T-helper 22 cell (primary cell): Measurements from ENCODE around the gene CYP21A2.
A peak's percentile ranks its signal among the peaks of the same experiment; 100 is the strongest.
"Not testable (repeated sequence)": the region's sequence is repeated elsewhere in the genome, so short reads cannot be mapped to it uniquely, and the experiment has no call there.

ENCODE experiments used
- DNase-seq: peaks from one replicate; pipeline ENCODE4 v3.0.0-alpha.2; 2020; ENCODE audit warnings: low read depth

Gene CYP21A2

DNA sequence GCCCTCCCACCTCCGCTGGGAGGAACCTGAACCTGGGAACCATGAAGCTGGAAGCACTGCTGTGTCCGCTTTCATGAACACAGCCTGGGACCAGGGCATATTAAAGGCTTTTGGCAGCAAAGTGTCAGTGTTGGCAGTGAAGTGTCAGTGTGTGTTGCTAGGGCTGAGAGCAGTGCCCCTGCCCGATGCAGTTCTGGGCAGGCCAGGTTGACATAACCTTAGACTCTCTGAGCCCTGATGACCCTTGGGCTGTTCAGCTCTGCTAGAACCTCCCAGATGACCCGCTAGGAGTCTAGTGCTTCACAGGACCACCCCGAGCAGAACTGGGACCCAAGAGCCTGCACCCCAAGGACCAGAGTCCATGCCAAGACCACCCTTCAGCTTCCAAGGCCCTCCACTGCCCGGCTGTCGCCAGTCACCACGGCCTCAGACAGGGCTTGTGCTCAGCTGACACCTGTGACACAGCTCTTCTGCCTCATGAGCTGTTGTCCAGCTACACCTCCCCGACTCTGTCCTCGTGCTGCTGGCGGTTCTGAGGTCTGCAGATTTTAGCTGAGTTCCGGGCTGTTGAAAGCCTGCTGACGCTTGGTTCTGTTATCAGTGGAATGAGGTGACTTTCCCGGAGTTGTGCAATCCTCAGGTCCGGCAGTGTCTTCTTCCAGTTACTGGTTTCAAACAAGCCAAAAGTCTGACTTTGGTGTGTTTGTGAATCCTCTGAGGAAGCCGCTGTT, 2.8 kb upstream of the CYP21A2 start:
- DNase-seq, result not testable (repeated sequence)

DNA sequence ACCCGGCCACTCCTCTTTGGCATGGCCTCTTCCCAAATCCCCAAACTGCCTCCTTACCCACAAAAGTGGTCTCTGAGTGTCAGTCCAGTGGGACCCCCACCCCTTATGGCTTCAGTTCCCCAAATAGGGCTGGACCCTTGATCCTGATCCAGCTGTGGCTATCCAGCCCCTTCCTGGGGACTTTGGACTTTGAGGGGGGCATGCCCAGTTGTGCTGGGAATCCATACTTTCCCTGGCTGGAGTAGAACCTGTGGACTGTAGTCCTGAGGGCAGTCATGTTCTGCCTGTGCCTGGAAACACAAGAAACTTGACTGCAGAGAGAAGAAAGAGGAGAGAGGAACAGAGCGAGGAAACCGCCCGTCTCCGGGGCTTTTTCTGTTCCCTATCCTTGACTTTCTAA, 1.1 kb upstream of the CYP21A2 start:
- DNase-seq, result not testable (repeated sequence)

DNA sequence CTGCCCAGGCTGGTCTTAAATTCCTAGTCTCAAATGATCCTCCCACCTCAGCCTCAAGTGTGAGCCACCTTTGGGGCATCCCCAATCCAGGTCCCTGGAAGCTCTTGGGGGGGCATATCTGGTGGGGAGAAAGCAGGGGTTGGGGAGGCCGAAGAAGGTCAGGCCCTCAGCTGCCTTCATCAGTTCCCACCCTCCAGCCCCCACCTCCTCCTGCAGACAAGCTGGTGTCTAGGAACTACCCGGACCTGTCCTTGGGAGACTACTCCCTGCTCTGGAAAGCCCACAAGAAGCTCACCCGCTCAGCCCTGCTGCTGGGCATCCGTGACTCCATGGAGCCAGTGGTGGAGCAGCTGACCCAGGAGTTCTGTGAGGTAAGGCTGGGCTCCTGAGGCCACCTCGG, 663 bp downstream of the CYP21A2 start:
- not testable (repeated sequence) for DNase-seq

DNA sequence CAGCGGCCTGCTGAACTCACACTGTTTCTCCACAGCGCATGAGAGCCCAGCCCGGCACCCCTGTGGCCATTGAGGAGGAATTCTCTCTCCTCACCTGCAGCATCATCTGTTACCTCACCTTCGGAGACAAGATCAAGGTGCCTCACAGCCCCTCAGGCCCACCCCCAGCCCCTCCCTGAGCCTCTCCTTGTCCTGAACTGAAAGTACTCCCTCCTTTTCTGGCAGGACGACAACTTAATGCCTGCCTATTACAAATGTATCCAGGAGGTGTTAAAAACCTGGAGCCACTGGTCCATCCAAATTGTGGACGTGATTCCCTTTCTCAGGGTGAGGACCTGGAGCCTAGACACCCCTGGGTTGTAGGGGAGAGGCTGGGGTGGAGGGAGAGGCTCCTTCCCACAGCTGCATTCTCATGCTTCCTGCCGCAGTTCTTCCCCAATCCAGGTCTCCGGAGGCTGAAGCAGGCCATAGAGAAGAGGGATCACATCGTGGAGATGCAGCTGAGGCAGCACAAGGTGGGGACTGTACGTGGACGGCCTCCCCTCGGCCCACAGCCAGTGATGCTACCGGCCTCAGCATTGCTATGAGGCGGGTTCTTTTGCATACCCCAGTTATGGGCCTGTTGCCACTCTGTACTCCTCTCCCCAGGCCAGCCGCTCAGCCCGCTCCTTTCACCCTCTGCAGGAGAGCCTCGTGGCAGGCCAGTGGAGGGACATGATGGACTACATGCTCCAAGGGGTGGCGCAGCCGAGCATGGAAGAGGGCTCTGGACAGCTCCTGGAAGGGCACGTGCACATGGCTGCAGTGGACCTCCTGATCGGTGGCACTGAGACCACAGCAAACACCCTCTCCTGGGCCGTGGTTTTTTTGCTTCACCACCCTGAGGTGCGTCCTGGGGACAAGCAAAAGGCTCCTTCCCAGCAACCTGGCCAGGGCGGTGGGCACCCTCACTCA, 1.4 kb downstream of the CYP21A2 start:
- not testable (repeated sequence) for DNase-seq

DNA sequence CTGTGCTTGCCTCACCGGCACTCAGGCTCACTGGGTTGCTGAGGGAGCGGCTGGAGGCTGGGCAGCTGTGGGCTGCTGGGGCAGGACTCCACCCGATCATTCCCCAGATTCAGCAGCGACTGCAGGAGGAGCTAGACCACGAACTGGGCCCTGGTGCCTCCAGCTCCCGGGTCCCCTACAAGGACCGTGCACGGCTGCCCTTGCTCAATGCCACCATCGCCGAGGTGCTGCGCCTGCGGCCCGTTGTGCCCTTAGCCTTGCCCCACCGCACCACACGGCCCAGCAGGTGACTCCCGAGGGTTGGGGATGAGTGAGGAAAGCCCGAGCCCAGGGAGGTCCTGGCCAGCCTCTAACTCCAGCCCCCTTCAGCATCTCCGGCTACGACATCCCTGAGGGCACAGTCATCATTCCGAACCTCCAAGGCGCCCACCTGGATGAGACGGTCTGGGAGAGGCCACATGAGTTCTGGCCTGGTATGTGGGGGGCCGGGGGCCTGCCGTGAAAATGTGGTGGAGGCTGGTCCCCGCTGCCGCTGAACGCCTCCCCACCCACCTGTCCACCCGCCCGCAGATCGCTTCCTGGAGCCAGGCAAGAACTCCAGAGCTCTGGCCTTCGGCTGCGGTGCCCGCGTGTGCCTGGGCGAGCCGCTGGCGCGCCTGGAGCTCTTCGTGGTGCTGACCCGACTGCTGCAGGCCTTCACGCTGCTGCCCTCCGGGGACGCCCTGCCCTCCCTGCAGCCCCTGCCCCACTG, 2.3 kb downstream of the CYP21A2 start:
- DNase-seq, result not testable (repeated sequence)

DNA sequence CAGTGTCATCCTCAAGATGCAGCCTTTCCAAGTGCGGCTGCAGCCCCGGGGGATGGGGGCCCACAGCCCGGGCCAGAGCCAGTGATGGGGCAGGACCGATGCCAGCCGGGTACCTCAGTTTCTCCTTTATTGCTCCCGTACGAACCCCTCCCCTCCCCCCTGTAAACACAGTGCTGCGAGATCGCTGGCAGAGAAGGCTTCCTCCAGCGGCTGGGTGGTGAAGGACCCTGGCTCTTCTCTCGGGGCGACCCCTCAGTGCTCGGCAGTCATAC, 2.8 kb downstream of the CYP21A2 start:
- DNase-seq, result not testable (repeated sequence)

DNA sequence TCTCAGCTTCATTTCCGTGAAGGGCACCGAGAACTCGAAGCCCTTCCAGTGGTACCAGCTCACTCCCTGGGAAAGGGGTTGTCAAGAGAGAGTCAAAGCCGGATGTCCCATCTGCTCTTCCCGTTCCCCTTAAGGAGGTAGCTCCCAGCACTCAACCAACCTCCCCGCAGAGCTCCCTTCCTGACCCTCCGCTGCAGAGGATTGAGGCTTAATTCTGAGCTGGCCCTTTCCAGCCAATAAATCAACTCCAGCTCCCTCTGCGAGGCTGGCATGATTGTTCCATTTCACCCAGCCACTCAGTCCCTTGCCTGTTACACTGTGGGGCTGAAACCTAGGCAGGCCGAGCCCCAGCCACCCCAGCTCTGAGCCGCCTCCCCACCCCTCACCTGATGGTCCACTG, 3.2 kb downstream of the CYP21A2 start:
- DNase-seq, result not testable (repeated sequence)

DNA sequence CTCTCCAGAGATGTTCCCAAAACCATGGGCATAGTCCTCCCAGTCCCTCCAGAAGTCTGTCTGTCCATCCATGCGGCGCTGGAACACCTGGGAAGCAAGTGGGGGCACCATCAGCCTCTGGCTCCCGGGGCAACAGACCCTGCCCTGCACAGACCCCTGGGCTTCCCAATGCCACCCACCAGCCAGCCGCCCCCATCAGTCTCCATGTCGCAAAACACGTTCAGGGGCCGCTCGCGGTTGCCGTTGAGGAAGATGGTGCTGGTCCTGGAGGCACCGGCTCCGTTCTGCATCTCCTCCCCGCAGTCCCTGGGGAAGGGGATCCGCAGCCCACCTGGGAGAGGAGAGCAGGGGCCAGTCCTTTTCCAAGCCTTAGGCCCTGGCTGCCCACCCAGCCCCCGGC, 4.1 kb downstream of the CYP21A2 start:
- not testable (repeated sequence) for DNase-seq

DNA sequence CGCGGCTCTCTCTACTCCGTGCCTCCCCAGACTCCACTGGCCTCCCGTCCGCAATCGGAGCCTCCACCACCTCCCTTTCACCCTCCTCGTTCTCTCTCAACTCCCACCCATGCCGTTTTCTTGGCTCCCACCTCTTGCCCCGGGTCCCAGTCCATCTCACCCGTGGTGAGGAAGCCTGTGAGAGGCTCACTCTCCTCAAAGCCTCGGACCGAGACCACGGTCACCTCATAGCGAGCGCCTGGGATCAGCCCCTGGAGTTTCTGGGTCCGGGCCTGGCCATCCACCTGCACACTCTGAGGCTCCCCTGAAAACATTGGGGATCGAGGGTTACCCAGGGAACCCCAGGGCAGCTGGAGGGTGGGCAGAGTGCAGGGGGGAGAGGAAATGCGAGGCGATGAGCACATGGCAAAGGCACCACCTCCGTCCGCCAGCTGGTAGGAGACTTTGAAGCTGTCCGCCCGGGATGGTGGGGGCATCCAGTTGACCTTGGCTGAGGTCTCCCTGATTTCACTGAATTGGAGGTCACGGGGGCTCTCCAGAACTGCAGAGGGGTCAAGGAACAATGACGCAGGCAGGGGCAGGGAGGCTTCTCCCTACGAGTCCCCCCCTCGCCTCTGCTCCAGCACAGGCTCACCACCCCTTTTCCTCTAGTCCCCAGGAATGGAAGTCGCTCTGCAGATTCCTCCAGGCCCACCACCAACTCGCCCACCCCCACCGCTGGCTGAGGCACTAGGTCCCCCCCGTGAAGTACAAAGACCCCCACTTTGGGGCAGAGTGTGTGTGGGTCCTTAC, 5.6 kb downstream of the CYP21A2 start:
- DNase-seq, result not testable (repeated sequence)

DNA sequence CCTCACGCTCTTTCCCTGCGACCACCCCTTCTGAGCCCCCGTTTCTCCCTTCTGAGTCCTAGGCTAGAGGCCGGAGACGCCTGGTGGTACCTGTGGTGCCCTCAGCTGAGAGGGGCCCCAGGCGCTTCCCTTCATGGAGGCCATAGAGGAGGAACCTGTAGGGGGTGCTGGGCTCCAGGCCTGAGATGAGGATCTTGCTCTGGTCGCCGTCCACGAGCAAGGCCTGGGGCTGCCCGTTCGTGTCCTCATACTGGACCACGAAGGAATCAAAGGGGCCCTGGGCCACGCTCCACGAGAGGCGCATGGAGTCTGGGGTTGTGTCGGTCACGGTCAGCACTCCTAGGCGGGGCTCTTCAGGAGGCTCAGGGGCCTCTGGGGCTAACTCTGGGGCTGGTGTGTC, 6.7 kb downstream of the CYP21A2 start:
- DNase-seq, result not testable (repeated sequence)

DNA sequence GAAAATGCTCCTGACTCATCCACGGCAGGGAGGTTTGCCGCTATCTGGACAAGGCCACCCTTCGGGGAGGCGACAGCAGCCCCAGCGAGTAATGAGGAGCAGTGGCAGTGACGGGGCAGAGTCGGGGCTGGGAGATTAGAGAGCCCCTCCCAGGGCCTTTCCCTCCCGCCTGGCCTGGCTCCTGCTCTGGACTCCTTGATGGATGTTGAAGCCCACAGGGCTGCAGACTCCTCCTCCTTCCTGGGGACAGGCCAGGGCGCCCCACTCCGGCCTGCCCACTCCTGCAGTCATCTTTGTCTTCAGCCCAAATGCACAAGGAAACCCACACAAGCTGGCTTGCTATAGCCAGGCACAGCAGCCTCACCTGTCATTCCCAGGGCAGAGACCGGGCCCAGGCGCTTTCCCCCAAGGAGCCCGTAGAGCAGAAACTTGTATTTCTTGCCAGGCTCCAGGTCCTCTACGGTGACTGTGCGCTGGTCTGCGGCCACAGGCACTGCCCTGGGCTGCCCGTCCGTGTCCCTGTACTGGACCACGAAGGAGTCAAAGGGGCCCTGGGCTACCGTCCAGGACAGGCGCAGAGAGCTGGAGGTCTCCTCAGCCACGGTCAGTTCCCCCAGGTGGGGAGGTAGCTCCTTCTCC, 7.7 kb downstream of the CYP21A2 start:
- no peak for DNase-seq

DNA sequence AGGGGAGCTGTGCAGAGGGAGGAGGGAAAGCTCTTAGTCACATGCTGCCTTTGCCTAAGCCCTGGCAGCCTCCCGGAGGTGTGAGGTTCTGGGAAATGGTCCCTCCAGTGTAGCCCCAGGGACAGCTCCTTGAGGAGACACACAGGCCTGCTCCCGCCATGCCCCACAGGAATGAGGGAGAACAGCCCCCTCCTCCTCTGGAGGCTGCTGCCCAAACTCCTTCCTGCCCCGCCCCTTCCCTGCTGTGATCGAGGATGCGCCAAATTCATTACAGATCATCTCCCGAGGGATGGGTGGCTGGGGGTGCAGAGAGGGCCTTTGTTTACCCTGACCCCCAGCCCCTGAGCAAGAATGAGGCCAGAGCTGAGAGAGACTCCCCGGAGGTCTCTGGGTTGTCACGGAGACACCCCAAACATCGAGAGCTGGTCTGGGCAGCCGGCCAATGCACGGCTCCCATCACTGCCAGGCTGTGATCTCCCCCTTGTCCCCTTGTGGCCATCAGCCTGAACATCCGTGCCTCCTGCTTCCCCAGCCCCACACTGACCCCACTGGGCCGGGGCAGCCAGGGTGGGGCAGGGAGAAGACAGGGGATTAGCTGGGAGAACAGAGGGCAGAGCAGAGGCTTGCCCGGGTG, 8.4 kb downstream of the CYP21A2 start:
- no peak for DNase-seq

DNA sequence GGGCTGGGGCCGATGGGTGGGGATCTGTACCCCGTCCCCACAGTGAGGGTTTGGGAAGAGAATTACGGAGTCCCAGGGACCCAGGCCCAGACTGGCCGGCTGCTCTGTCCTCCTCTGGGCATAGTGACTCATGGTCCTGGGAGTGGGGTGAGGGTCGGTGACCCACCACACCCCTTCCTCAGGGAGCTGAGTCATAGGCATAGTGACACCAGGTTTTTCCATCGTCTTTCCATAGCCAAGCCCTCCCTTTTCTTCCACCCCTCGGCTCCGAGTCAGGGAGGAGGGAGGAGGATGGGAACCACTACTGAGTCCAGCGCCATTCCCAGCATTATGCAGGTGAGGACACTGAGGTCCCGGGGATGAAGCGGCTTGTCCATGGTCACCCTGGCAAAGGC, 8.9 kb downstream of the CYP21A2 start:
- DNase-seq, result no peak

DNA sequence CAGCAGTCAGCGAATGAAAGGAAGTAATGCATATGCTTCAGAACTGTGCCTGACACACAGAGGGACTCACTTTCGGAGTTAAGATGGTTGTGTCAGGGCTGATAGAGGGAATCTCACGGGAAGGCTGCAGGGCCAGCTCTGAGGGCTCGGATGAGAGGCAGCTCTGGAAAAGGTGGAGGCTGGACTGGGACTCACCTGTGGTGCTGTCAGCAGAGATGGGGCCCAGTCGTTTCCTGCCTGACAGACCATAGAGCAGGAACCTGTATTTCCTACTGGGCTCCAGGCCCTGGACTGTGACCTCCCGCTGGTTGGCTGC, 9.3 kb downstream of the CYP21A2 start:
- no peak for DNase-seq

DNA sequence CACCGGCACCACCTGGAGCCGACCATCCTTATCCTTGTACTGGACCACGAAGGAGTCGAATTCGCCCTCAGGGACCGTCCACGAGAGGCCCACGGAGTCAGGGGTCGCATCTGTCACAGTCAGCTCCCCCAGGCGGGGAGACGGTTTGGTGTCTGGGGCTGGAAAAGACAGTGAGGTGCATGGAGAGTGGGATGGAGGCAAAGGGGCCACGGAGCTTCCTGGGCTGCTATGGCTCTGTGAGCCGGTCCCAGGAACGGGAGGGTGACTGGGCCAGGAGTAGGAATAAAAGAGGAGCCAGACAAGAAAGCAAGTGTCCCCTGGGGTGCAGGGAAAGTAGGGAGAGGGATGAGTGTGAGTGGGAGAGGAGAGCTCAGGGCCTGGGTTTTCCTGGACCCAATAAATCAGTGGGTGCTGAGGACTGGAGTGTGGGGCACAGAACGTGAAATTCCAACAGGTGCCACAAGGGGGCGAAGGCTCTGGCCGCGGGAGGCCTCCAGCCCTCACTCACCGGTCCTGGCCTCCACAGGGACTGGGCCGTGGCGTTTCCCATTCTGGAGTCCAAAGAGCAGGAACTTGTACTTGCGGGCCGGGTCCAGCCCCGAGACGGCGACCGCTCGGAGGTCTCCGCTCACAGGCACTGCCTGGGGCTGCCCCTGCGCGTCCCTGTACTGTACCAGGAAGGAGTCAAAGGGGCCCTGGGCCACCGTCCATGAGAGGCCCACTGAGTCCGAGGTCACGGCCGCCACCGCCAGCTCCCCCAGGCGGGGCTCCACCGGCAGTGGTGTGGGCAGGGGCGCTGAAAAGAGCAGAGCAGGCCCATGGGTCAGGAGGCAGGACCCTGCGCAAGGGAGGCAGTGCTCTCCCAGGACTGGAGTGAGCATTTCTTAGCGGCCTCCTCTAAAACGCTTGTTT, 9.9 kb downstream of the CYP21A2 start:
- peak; percentile 9 for DNase-seq

DNA sequence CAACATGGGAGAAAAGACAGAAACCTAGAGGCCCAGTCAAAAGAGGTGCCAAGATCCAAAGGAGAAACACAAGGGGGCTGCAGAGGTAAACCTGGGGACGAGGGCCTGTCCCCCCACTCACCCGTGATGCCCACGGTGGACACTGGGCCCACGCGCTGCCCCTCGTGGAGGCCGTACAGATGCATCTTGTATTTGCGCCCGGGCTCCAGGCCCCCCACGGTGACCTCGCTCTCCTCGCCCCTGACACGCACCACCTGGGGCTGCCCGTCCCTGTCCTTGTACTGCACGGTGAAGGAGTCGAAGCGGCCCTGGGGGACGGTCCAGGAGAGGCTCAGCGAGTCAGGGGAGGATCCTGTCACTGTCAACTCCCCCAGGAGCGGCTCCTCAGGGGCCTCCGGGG, 10.9 kb downstream of the CYP21A2 start:
- not testable (repeated sequence) for DNase-seq

DNA sequence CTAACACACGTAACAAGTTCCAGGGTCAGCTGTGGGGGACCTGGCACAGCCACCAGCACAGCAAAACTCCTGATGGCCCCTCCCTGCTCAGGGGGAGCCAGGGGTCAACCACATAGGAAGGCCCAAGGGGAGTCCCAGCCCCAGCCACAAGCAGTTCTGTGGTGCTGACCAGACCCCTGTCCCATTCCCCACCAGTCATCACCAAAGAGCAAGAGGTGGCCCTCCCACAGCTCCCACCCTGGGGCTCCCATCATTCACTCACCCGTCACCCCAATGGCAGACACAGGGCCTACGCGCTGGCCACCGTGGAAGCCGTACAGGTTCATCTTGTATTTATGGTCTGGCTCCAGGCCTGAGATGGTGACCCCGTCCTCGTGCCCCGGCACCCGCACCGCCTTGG, 11.5 kb downstream of the CYP21A2 start:
- not testable (repeated sequence) for DNase-seq

DNA sequence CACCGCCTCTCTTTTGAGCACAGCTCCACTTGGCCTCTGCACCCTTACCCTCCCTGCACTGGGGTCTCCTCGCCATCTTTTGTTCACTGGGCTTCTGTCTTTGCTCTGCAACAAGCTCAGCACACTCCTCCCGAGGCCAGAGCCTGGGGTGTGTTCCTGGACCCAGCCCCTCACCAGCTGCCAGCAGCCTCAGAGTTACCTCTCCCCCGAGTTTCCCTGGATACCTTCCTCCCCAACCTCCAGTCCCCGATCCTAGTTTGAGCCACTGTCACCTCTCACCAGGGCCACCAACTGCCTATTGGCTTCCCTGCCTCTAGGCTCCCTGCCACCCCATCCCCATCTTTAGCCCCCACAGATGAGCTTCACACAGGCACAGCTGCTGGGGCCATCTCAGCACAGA, 12.3 kb downstream of the CYP21A2 start:
- DNase-seq, result no peak

DNA sequence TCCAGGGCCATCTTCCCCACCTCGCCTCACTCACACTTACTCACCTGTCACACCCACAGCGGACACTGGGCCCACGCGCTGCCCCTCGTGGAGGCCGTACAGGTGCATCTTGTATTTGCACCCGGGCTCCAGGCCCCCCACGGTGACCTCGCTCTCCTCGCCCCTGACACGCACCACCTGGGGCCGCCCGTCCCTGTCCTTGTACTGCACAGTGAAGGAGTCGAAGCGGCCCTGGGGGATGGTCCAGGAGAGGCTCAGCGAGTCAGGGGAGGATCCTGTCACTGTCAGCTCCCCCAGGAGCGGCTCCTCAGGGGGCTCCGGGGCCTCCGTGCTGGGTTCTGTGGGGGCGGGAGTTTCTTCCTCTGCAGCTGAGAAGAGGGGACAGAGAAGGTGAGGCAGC, 14.4 kb downstream of the CYP21A2 start:
- not testable (repeated sequence) for DNase-seq

DNA sequence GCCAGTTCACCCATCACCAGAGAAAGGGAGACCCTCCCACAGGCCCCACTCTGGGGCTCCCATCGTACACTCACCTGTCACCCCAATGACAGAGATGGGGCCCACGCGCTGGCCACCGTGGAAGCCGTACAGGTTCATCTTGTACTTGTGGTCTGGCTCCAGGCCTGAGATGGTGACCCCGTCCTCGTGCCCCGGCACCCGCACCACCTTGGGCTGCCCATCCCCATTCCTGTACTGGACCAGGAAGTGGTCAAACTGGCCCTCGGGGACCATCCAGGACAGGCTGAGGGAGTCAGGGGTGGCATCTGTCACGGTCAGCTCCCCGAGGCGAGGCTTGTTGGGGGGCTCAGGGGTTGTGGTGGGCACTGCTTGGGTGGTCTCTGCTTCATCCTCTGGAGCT, 15.1 kb downstream of the CYP21A2 start:
- DNase-seq, result not testable (repeated sequence)
